CD4-positive, alpha-beta T cell treated with Interleukin-4 for 4 hours (primary cell): Measurements from ENCODE around the gene CLP1.

Experiments used
- DNase-seq: peaks from one replicate; pipeline ENCODE4 v3.0.0-alpha.2; 2020

CLP1 gene

GRCh38 chr11:57657194-57658022, at the start of gene CLP1:
TSS of gene CLP1 (plus strand) at chr11:57657762. CDS start at chr11:57659477, 1,715 bp downstream.
- DNase-seq = peak; percentile 98

GRCh38 chr11:57610170-57610569, 47.4 kb upstream of the CLP1 start:
- DNase-seq = no peak

- DNase-seq = no peak
Measured at GRCh38 chr11:57614234-57614772, 43.3 kb upstream of the CLP1 start.

- no peak for DNase-seq
Measured at GRCh38 chr11:57615308-57615707, 42.3 kb upstream of the CLP1 start.

GRCh38 chr11:57616595-57616994, 41.0 kb upstream of the CLP1 start:
- DNase-seq = no peak

- no peak for DNase-seq
Measured at GRCh38 chr11:57618438-57618837, 39.1 kb upstream of the CLP1 start.

GRCh38 chr11:57619331-57619730, 38.2 kb upstream of the CLP1 start:
- DNase-seq = no peak

GRCh38 chr11:57620467-57620866, 37.1 kb upstream of the CLP1 start:
- no peak for DNase-seq

- DNase-seq = no peak
Measured at GRCh38 chr11:57622263-57622662, 35.3 kb upstream of the CLP1 start.

GRCh38 chr11:57624864-57625263, 32.7 kb upstream of the CLP1 start:
- no peak for DNase-seq

- no peak for DNase-seq
Measured at GRCh38 chr11:57626895-57627294, 30.7 kb upstream of the CLP1 start.

- no peak for DNase-seq
Measured at GRCh38 chr11:57630171-57630570, 27.4 kb upstream of the CLP1 start.

GRCh38 chr11:57632116-57632515, 25.4 kb upstream of the CLP1 start:
- DNase-seq = no peak

GRCh38 chr11:57633394-57634070, 24.0 kb upstream of the CLP1 start:
- DNase-seq = no peak

GRCh38 chr11:57634311-57634710, 23.3 kb upstream of the CLP1 start:
- no peak for DNase-seq

- DNase-seq = no peak
Measured at GRCh38 chr11:57635246-57635645, 22.3 kb upstream of the CLP1 start.

- no peak for DNase-seq
Measured at GRCh38 chr11:57637626-57638004, 19.9 kb upstream of the CLP1 start.

GRCh38 chr11:57638005-57638781, 19.4 kb upstream of the CLP1 start:
- DNase-seq = no peak

- DNase-seq = no peak
Measured at GRCh38 chr11:57638811-57639320, 18.7 kb upstream of the CLP1 start.

GRCh38 chr11:57639321-57640067, 18.1 kb upstream of the CLP1 start:
- DNase-seq = no peak

- DNase-seq = no peak
Measured at GRCh38 chr11:57640068-57640800, 17.3 kb upstream of the CLP1 start.
